ENCODE results near the gene TNC.

Gene TNC

DNA sequence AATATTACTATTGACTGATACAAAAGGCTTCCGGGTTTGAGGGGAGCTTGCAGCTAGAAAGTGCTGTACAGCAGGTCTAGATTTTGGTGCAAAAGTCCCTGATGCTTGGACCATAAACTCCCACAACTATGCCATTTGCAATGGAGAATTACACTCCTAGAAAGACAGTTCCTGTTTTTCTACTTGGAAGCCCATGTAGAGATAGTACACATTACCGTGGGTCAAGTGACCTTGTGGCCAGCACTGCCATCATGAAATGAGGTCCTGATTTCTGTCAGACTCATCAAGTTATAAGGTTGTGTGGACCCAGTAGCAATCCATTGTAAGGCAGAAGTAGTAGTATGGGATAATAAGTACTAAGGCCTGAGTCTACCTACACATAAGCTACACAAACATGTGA is 144.7 kb downstream of the TNC start:
- FAIRE-seq = no peak
- no peak; the same call in 1 of the 2 replicates for TF ChIP-seq SPI1 (IDR thresholded peaks at IDR 0.05; ENCODE audit: low read depth, low read length)
- TF ChIP-seq POLR2A (IDR thresholded peaks at IDR 0.05; ENCODE audit: low read depth, low read length) = no peak
- TF ChIP-seq TAF1 (IDR thresholded peaks at IDR 0.05; ENCODE audit: low read depth, low read length) = no peak
- no peak for TF ChIP-seq PAX5 (IDR thresholded peaks at IDR 0.05; ENCODE audit: insufficient read depth, low read length, severe bottlenecking)
- TF ChIP-seq POLR2AphosphoS5 (IDR thresholded peaks at IDR 0.05; ENCODE audit: low read depth, low read length) = no peak
- TF ChIP-seq POU2F2 (IDR thresholded peaks at IDR 0.05; ENCODE audit: low read depth, low read length) = no peak
- no peak for DNase-seq (ENCODE audit: insufficient read length, low spot score)

GRCh38 chr9:114972510-114973136 is 145.3 kb downstream of the TNC start:
- TF ChIP-seq PAX5 (IDR thresholded peaks at IDR 0.05; ENCODE audit: insufficient read depth, low read length, severe bottlenecking) (no peak), POLR2AphosphoS5 (IDR thresholded peaks at IDR 0.05; ENCODE audit: low read depth, low read length) (no peak)
- no peak for FAIRE-seq
- no peak for DNase-seq (ENCODE audit: insufficient read length, low spot score)
